K562 (cell line): Measurements from ENCODE around the gene SEZ6. TPM values are rescaled to one million over a fixed set of nuclear protein-coding genes. Genes with fewer than 3 reads are reported as not detected.

Experiments
- ATAC-seq: fragments of 200-7000 bp; cut with Tn5 transposase; 3 replicates; pipeline ENCODE4 v1.9.1; 2020; ENCODE audit warnings: moderate library complexity
- BruUV-seq: library from RNA; stranded (reverse); fragments of 400-500 nt; replicated peaks from 2 replicates; lab custom pipeline; 2021; lab: Mats Ljungman, UMichigan
- CTCF ChIA-PET: fragments of 300-600 bp; formaldehyde crosslinking; extraction: SDS; loops from one replicate; lab custom pipeline; 2021; ENCODE audit warnings: low intra/inter-chr PET ratio; lab: Yijun Ruan, JAX
- POLR2A ChIA-PET: fragments of 300-600, 350-650 bp; sonication (Branson Sonifier 250); formaldehyde crosslinking; extraction: SDS; loops from one replicate; lab custom pipeline; 2021; ENCODE audit warnings: antibody characterized with exemption, inconsistent platforms; lab: Yijun Ruan, JAX
- DNase-seq, 4 experiments: peaks; one replicate each; pipeline versions ENCODE4 v3.0.0 to v3.0.0-alpha.2; 2011 to 2018; ENCODE audit warnings: low spot score in 3 of 4, mixed read lengths in 3 of 4; ENCODE audit errors: extremely low read depth in 1 of 4
- FAIRE-seq: peaks from 2 replicates; lab custom pipeline; 2011; peaks lifted over from hg19 to GRCh38; lab: Jason Lieb, UNC
- H2AFZ ChIP-seq: 2 replicates; pipeline ENCODE4 v1.6.0; 2011; ENCODE audit warnings: low read depth, low read length, control low read depth, inconsistent platforms
- H3K27ac ChIP-seq: fragments of 200-600 bp; 3 replicates; pipeline ENCODE4 v1.8.0; 2011; ENCODE audit warnings: low read depth, mild to moderate bottlenecking, control low read depth, inconsistent platforms, low read length, moderate library complexity, mixed read lengths; ENCODE audit errors: extremely low read depth
- H3K27me3 ChIP-seq, 2 experiments: fragments of 300-600 bp in 1 of 2; 2 replicates in 1 of 2; 3 replicates in 1 of 2; pipeline versions ENCODE4 v1.6.0 to v1.8.0; 2011; ENCODE audit warnings: inconsistent platforms in 2 of 2, low read length in 2 of 2, mild to moderate bottlenecking in 1 of 2, mixed read lengths in 1 of 2, moderate library complexity in 1 of 2; ENCODE audit not compliant: control insufficient read depth in 2 of 2, insufficient read depth in 2 of 2
- H3K36me3 ChIP-seq: fragments of 300-600 bp; 3 replicates; pipeline ENCODE4 v1.8.0; 2011; ENCODE audit warnings: mild to moderate bottlenecking, low read length, inconsistent platforms; ENCODE audit not compliant: control insufficient read depth, insufficient read depth
- H3K4me1 ChIP-seq, 2 experiments: fragments of 200-600 bp in 1 of 2; replicated peaks in 1 of 2; 2 replicates in 1 of 2; 3 replicates in 1 of 2; pipeline versions ENCODE4 v1.5.1 to v1.8.0; 2011; ENCODE audit warnings: inconsistent platforms in 2 of 2, low read length in 2 of 2, mild to moderate bottlenecking in 1 of 2, mixed read lengths in 1 of 2, moderate library complexity in 1 of 2; ENCODE audit not compliant: control insufficient read depth in 2 of 2, insufficient read depth in 2 of 2
- H3K4me2 ChIP-seq: 2 replicates; pipeline ENCODE4 v1.6.1; 2011; ENCODE audit warnings: low read length, control low read depth, inconsistent platforms, mixed read lengths; ENCODE audit not compliant: insufficient read depth
- H3K4me3 ChIP-seq: fragments of 200-600 bp; sonication (generic), shearing (Covaris generic); 2 replicates; pipeline ENCODE4 v1.5.1; 2016; ENCODE audit warnings: control low read depth, inconsistent platforms
- H3K79me2 ChIP-seq: fragments of 200-600 bp; 3 replicates; pipeline ENCODE4 v1.8.0; 2011; ENCODE audit warnings: low read length, inconsistent platforms; ENCODE audit not compliant: control insufficient read depth, insufficient read depth
- H3K9ac ChIP-seq, 2 experiments: 2 replicates each; pipeline versions ENCODE4 v1.6.0 to v1.6.1; 2011; ENCODE audit warnings: low read depth in 2 of 2, low read length in 2 of 2, control low read depth in 1 of 2, inconsistent platforms in 1 of 2, mild to moderate bottlenecking in 1 of 2, mixed read lengths in 1 of 2; ENCODE audit not compliant: insufficient read depth in 1 of 2
- H3K9me1 ChIP-seq: one replicate; pipeline ENCODE4 v1.6.0; 2011; ENCODE audit warnings: inconsistent platforms, mild to moderate bottlenecking, low read length, moderate library complexity; ENCODE audit not compliant: control insufficient read depth, insufficient read depth
- H3K9me3 ChIP-seq: replicated peaks from 2 replicates; pipeline ENCODE4 v1.5.1; 2011; ENCODE audit warnings: low read depth, low read length, inconsistent platforms; ENCODE audit not compliant: control insufficient read depth, insufficient read depth
- H4K20me1 ChIP-seq: replicated peaks from 2 replicates; pipeline ENCODE4 v1.6.1; 2011; ENCODE audit warnings: low read length, inconsistent platforms, mixed read lengths; ENCODE audit not compliant: control insufficient read depth, insufficient read depth
- ASH1L ChIP-seq: fragments of 450-650 bp; IDR thresholded peaks from 2 replicates; pipeline ENCODE4 v1.6.1; 2018; ENCODE audit warnings: borderline replicate concordance, mild to moderate bottlenecking, low read depth; ENCODE audit not compliant: partially characterized antibody
- BCOR ChIP-seq: fragments of 450-650 bp; IDR thresholded peaks from 2 replicates; pipeline ENCODE4 v1.6.1; 2016
- CBX5 ChIP-seq: IDR thresholded peaks from 2 replicates; pipeline ENCODE4 v1.6.1; 2014; ENCODE audit warnings: low read depth, borderline replicate concordance
- CC2D1A ChIP-seq: fragments of 450-650 bp; IDR thresholded peaks from 2 replicates; pipeline ENCODE4 v1.6.1; 2017; ENCODE audit warnings: mild to moderate bottlenecking
- GTF2F1 ChIP-seq: IDR thresholded peaks from 2 replicates; pipeline ENCODE4 v1.6.1; 2011; ENCODE audit warnings: low read depth, low read length, improper control_type of control experiment
- HIVEP1 ChIP-seq: fragments of 250-450 bp; sonication (Bioruptor Pico); IDR thresholded peaks from 2 replicates; pipeline ENCODE4 v1.4.0; 2020; ENCODE audit warnings: mild to moderate bottlenecking
- ILK ChIP-seq: fragments of 450-650 bp; IDR thresholded peaks from 2 replicates; pipeline ENCODE4 v1.6.1; 2016; ENCODE audit warnings: missing genetic modification characterization, low read depth, mild to moderate bottlenecking, missing compliant biosample characterization, moderate library complexity, borderline replicate concordance
- POLR2H ChIP-seq: IDR thresholded peaks from 2 replicates; pipeline ENCODE4 v1.6.1; 2016; ENCODE audit warnings: missing genetic modification characterization, low read depth, mild to moderate bottlenecking, control low read depth, missing compliant biosample characterization, moderate library complexity
- RFX1 ChIP-seq: fragments of 450-650 bp; IDR thresholded peaks from 2 replicates; pipeline ENCODE4 v1.6.1; 2016; ENCODE audit warnings: mild to moderate bottlenecking, moderate library complexity
- USF2 ChIP-seq: sonication (generic); formaldehyde crosslinking; IDR thresholded peaks from 2 replicates; pipeline ENCODE4 v1.5.0; 2020; ENCODE audit warnings: missing genetic modification reagents
- WGBS: fragments of 100-300 bp; shearing (Covaris generic); methylation state at CpG from one replicate; pipeline ENCODE4 v1.1.6; 2016; ENCODE audit warnings: low coverage, mixed read lengths; ENCODE audit not compliant: insufficient coverage; ENCODE audit errors: missing lambda C conversion rate; 5-methylcytosine and 5-hydroxymethylcytosine counted together
- in situ Hi-C: fragments of 300-500 bp; cut with MboI; formaldehyde crosslinking; loops from 4 replicates; pipeline ENCODE4 v1.15.0; 2018; ENCODE audit warnings: inconsistent platforms, mixed read lengths
- intact Hi-C: fragments of 100-400 bp; cut with micrococcal nuclease; formaldehyde crosslinking; loops from 2 replicates; pipeline ENCODE4 v1.14.2; 2022
- polyA plus RNA-seq, 8 experiments: library from polyadenylated mRNA; depleted of rRNA in 4 of 8; stranded (reverse) in 5 of 8; unstranded in 3 of 8; fragments of >200 nt; fragmentation: Nextera tagmentation in 2 of 8; fragmentation: Illumina TruSeq in 1 of 8; extraction: Ambion mirVana in 2 of 8; extraction: Trizol in 1 of 8; gene quantifications; 2 replicates each; pipeline versions ENCODE4 v1.2.1 to v1.2.3, GENCODE V29; 2011 to 2014; ENCODE audit warnings: inconsistent platforms in 1 of 8, missing spikeins in 1 of 8
- total RNA-seq, 7 experiments: library from RNA; depleted of rRNA in 6 of 7; stranded (reverse); fragments of >200 nt in 6 of 7; fragmentation: Illumina TruSeq in 2 of 7; extraction: Trizol in 2 of 7; gene quantifications; 2 replicates each; pipeline versions ENCODE4 v1.2.1 to v1.2.3, GENCODE V29; 2011 to 2021; ENCODE audit warnings: low replicate concordance in 1 of 7

The SEZ6 gene
- total and polyA plus RNA-seq, 9 of the 15 experiments (the other 6 are each of a cell fraction or from before 2014, with no cell fraction given), result not detected

- 0% methylated on average over 8 of the region's 8 CpGs for WGBS
- Histone ChIP-seq H3K27ac (no peak overlapping the region), H4K20me1 (peaks cover 29% of the 10 kb centered on the region), H3K9me1 (peaks cover 5% of the 10 kb centered on the region), H3K4me2 (no peak overlapping the region), H3K27me3 (peaks cover 8 to 47% of the 10 kb centered on the region in 2 experiments; a peak in 4 of 5 replicates), H3K9ac (no peak overlapping the region), H3K79me2 (no peaks in the 10 kb centered on the region), H3K4me1 (peaks cover 0 to 3% of the 10 kb centered on the region in 2 experiments; a peak in 4 of 5 replicates), H3K4me3 (no peak overlapping the region), H2AFZ (no peak overlapping the region), H3K9me3 (no peaks in the 10 kb centered on the region), H3K36me3 (no peaks in the 10 kb centered on the region)
- TF ChIP-seq USF2 (no peak), POLR2H (no peak)
- no TSS peak for BruUV-seq
- intact Hi-C loops (no loop called here), in situ Hi-C loops (no loop called here)
- ATAC-seq (no peak), DNase-seq (no peak), FAIRE-seq (no peak)
- POLR2A ChIA-PET, result interaction anchor here (0.8 to 1.1 kb wide), 2 partner anchors 20 to 112 kb away, joined by 3 to 4 read pairs; no protein-coding TSS in a partner anchor
- CTCF ChIA-PET, result no interaction called here
Measured at GRCh38 chr17:28977659-28978355, 28.0 kb downstream of the SEZ6 start.

- Histone ChIP-seq H4K20me1 (peaks cover 40% of the 10 kb centered on the region), H3K27me3 (peaks cover 26 to 52% of the 10 kb centered on the region in 2 experiments; a peak in 4 of 5 replicates), H3K4me3 (no peak overlapping the region), H3K36me3 (no peaks in the 10 kb centered on the region), H2AFZ (no peak overlapping the region), H3K4me1 (peaks cover 0 to 3% of the 10 kb centered on the region in 2 experiments; a peak in 3 of 5 replicates), H3K9me3 (no peaks in the 10 kb centered on the region), H3K27ac (no peak overlapping the region), H3K9me1 (peaks cover 5% of the 10 kb centered on the region), H3K4me2 (no peak overlapping the region), H3K79me2 (no peaks in the 10 kb centered on the region), H3K9ac (no peak overlapping the region)
- WGBS, result 7% methylated on average over 5 of the region's 5 CpGs
- ChIA-PET POLR2A (interaction anchor here (0.7 kb wide), 1 partner anchor 42 kb away, joined by 4 read pairs; no protein-coding TSS in a partner anchor), CTCF (no interaction called here)
- DNase-seq, result no peak
- TF ChIP-seq GTF2F1 (no peak), ASH1L (no peak), RFX1 (no peak), BCOR (no peak), HIVEP1 (CRISPR knock-in tag) (no peak), CBX5 (no peak), CC2D1A (no peak), ILK (tag) (no peak)
- no peak for ATAC-seq
- in situ Hi-C loops (no loop called here), intact Hi-C loops (no loop called here)
- BruUV-seq, result no TSS peak
- no peak for FAIRE-seq
Measured at GRCh38 chr17:28975646-28976045, 30.2 kb downstream of the SEZ6 start.
